NCI-H2107 treated with DMSO at 0.1 percent for 48 hours (cell line): ENCODE data around the gene DNTT.
"Not testable (repeated sequence)": the region's sequence is repeated elsewhere in the genome, so short reads cannot be mapped to it uniquely, and the experiment has no call there.

Experiments
- DNase-seq: peaks from one replicate; lab custom pipeline; 2025; ENCODE audit not compliant: unreplicated experiment; lab: John Stamatoyannopoulos, UW

Gene DNTT

DNA sequence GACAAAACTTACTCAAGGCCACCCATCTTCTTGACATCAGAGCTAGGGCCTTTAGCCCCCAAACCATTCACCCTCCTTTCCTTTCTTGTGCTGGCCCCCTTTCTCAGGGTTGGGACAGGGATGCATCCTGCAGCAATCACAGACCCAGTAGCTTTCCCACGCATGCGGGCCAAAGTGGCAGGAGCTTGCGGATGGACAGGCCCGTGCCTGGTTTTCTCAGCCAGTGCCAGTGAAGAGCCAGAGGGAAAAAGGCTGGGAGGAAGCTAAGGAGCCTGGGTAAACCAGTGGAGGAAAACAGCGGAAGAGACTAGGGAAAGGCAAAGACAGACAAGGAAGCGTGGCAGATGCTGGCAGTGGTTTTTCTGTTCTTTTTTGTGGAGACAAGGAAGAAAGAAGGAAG, 27.8 kb upstream of the DNTT start:
- no peak for DNase-seq

DNA sequence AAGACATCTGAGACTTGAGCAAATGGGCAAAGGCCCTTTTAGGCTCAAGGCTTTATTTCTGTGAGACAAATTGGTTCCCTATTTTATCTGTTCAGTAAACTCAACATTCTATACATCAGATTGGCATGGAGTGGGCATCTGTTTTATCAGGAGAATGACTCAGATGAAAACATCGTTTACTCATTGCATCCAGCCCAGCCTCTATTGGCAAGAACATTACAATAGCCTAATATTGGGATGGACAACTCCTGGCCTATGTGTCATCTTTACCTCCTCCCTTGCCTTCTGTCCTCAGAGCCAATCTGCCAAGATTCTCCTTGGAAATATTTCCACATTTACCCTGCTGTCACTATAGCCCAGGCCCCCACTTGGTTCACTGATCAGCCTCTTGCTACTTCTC, 27.4 kb upstream of the DNTT start:
- no peak for DNase-seq

DNA sequence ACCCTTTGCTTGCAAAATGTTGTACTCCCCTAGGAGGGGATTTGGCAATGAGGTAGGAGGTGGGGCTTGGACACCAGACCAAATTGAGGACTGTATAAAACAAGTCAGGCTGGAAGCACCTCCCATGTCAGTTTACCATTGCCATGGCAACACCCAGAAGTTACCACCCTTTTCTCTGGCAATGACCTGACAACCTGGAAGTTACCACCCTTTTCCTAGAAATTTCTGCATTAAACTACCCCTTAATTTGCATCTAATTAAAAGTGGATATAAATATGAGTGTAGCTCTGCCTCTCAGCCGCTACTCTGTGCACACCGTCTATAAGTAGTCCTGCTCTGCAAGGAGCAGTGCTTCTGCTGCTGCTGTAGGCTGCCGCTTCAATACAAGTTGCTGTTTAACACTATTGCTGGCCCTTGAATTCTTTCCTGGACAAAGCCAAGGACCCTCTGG, 25.0 kb upstream of the DNTT start:
- DNase-seq = no peak

DNA sequence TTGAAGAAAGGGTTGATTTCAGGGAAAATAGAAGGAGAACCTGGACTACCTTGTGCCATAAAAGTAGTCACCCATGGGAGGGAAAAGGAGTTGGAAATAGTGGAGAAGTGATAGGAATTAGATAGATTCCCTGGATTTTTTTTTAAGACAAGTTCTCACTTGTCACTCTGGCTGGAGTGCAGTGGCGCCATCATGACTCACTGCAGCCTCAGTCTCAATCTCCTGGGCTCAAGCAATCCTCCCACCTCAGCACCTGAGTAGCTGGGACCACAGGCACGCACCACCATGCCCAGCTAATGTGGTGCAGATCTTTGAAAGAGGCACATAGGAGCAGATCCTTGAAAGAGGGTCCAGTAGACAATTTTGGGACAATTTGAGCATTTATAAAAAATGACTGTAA, 23.4 kb upstream of the DNTT start:
- DNase-seq = no peak

DNA sequence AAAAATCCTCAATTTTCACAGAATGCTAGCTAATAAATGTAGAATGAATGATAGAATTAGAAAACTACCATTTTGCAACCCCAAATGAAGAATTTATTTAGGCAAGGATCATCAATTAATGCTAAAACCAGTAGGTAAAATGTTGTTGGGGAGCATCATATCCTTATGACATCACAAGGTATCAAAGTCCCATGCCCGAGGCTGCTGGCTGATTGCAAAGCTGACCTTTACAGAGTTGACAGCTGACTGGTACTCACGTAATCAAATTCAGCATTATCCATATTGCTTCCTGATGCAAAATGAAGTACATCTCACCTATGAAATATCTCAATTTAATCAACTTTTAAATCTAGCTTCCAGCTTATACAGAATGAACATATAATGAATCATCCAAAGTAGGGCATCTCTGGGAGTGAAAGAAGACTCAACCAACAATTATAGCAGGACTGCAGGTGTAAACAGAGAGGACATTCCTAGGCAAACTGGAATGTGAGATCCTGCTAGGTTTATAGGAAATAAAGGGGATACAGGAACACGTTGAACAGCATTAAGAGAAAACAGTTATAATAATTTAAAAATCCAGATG, 22.7 kb upstream of the DNTT start:
- no peak for DNase-seq

DNA sequence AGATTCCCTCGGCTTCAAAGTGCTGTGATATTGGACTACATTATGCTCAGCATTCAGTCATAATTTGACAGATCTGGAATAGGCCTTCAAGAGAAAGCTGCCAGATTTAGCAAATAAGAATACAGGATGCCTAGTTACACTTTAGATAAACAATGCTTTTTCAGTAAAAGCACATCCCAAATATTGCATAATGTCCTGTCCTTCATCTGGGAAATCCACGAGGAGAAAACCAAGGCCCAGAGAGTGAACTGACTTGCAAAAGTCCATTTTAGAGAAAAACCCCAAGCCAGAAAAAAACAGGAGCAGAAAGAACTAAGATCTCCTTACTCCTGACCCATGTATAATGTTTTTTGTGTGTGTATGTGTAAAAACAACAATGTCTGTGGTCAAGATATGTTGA, 20.9 kb upstream of the DNTT start:
- no peak for DNase-seq

DNA sequence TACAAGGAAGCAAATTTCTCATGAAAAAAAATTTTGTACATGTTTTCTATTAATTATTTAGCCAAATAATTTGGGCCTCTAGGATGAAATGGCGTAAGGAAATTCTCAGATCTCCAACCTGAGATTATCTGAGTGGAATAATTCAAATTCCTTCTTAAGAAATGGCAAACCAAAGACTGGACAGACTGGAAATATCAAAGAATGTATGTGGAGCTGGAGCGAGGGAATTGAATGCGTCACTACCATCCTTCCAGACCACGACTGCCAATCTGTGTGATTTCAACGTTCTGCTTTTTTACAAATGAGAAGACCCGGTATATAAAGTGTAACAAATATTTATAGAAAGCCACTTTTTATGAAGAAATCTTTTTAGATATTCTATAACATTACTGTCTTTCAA, 20.5 kb upstream of the DNTT start:
- no peak for DNase-seq

DNA sequence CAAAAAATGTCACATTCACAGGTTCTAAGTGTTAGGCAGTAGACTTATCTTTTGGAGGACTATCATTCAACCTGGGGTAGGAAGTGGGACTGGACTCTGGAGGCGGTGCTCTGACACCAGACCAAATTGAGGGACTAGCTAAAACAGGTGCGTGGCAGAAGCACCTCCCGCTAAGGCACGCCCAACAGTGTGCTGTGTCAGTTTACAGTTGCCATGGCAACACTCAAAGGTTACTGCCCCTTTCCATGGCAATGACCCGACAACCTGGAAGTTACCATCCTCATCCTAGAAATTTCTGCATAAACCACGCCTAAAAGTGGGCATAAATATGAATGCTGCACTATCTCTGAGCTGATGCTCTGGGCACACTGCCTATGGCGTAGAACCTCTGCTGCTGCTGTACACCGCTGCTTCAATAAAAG, 18.9 kb upstream of the DNTT start:
- no peak for DNase-seq

DNA sequence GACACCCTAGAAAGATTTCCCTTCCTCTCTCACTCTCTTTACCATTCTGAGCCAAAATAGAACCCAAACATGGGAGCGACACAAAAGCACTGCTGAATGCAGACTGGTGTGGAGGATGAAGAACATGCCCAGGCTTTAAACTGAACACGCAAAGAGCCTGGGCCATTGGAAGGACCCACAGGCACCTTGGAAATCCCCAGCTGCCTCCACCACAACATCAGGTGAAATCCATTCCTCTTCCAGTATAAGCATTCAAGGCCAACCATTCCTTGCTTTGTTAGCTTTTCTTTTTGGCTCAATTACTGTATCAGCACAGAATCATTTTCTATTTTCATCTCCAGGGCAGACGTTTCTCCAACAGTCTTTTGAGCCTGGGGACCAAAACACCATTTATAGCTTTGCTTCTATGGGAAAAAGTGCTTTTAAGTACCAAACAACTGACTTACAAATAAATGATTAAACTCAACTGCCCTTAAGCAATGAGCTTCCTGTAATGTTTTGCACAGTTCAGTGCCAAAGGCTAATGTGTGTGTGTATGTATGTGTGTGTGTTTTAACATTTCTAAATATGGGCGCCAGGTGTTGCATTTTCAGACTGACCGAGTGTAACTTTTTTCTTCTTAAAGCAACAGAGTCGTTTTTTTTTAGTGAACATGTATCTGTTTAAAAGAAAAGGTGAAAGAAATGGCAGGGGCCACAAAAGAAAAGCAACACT, 16.7 kb upstream of the DNTT start:
- peak; percentile 1 for DNase-seq

DNA sequence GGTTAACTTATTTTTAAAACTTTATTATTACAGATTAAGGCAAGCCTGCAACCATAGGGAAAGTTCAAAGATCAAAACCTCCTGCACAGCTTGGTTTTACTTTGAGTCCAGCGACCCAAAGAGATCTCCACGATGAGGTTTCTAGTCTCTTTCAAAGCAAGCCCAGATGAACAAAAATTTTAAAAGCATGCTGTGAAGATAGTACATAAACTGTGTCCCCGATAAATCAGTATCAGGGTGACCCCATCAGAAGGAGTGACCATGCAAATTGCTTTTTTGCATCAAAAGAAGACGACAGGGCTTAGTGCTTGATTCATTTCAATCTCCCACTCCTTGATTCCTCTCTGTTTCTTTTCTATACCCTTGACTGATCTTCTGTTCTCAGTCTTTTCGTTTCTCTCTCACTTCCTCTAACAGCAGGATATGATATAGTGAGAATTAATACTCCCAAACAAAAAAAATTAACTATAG, 16.0 kb upstream of the DNTT start:
- no peak for DNase-seq

DNA sequence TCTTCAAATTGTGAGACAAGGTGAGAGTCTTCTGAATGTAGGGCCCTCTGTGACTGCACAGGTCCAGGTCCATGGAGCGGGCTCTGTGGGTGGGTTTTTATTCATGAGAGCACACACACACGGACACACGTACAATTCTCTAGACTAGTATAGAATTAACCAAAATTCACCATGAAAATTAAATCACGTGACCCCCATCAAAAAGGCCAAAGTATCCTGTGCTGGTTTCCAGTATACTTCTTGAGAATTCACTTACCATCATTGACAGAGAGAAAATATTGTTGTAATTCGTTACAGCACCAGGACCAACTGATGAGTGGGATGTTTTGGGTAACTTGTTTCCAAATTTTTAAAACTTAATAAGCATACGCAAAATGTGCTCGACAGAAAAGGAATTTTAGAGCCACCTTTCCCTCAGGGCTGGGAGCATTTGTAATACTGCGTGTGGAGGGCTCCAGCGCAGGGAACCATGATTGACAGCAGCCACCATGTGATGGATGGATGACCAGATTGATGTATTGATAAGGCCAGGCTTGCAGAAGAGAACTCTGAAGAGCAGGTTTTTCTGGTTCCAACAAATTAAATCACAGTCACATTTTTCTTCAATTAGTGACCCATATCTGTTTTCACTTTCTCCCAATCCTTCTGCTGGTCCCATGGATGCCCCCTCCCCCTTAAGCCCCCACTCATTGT, 14.9 kb upstream of the DNTT start:
- DNase-seq = no peak

DNA sequence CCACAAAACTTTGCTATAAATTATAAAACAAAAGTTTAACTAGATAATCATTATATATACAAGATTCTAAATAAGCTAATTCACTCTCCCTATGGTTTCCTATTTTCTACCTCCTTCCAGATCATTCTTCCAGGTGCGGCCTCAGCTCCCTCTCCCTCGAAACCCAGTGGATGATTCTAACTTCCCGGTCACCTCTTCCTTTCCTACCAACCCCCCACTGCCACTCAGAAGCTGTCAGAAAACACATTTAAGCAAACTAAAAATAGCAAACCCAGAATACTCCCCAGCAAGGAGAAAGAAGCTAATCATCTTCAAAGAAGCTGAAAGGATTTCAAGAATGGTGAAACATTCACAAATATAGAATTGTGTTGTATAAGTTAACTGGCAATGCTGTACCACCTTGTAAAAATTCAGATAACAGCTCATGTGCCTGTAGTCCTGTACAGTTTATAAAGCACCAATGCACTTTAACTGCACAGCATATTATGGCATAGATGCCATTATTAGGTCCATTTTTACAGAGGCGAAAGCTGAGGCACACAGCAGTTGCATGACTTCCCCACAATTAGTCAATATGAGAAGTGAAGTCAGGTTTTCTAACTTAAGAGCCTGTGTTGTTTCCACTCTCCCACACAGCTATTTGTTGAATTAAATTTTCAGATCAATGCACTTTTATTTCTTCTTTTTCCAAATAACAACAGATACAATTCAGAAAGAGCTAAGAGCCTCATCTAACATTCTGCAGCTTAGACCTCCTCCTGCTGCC, 13.7 kb upstream of the DNTT start:
- DNase-seq = no peak

DNA sequence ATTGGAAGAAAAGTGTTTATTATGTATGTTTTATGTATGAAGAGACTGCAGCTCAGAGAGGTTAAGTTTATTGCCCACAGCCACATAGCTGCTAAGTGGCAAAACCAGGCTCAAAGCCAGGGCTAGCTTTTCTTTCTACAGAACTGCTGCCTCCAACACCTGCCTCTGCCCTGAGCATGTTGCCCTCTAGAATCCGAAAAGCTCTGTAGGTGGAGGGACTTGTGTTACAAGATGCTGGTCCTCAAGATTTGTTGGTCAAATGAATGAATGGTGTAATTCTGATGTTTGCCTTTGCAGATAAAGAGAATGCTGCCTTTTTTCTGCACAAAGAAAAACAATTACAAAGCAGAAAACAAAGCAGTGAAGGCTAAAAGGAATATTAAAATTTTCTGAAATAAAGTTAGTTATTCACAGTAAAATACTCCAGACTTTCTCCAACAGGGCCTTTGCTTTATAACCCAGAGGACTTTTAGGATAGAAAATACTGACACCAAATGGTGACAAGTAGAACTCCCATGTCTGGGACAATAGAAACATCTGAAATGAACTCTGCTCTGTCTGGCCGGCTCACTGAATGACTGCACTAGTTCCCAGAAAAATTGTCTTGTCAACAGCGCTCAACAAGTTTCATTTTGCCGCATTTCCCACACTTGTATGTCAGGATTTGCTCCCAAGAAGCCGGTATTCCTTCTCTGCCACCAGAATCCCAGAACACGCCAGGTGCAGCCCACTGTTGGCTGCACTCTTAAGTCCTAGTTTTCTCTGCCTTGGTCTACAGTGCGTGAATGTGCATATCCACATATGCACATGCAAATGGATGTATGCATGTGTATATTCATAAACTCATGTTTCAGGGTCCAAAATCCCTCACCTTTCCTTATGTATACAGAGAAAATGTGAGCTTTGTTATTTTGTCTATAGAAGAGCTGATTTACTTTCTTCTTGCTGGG, 11.0 kb upstream of the DNTT start:
- peak; percentile 11 for DNase-seq

DNA sequence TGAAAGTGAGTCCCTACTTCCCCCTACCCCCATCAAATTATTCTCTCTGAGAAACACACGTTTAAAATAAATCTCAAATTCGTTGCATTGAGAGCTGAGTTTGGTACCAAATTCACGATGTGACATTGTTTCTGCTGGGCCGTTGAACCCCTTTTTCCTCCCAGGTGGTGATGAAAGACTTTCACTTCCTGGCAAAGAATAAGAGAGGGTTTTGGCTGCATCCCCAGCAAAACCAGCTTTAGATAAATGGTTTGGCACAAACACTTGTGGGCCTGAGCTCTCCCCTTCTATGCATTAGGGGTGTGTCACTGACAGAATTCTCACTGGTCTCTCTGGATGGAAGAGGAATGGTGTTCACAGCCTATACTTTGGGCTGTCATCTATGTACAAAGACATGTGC, 8.8 kb upstream of the DNTT start:
- DNase-seq = no peak

DNA sequence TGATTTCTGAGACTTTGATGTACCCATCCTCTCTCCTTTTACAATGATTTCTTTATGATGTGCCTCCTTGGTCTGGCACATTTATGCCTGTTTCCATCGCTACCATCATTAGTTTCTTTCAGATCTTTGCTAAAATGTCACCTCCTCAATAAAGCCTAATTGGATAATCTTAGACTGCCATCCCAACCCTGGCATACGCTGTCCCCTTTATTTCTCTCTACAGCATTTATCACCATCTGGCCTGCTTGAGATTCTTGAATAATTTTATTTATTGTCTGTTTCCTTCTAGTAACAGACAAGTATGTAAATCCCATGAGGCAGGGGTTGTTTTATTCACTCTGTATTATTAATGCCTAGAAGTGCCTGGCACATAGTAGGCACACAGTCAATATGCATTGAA, 6.7 kb upstream of the DNTT start:
- DNase-seq = no peak

DNA sequence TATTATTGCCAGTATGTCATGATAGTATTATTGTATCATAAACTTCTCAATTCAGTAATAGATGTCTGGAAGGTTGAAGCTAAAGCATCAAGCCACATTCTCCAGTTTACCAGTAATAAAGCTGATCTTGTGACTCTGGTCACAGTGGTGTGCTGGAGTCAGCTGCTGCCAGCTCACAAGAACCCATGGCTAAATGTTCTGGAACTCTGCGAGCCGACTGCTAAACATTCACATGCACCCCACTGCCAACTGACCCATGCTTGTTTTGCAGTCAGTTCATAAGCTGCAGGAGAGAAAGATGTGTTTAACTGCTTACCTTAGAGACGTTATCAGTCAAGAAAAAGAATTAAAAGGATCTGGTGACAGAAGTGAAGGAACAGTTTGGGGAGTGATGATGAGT, 5.9 kb upstream of the DNTT start:
- no peak for DNase-seq

DNA sequence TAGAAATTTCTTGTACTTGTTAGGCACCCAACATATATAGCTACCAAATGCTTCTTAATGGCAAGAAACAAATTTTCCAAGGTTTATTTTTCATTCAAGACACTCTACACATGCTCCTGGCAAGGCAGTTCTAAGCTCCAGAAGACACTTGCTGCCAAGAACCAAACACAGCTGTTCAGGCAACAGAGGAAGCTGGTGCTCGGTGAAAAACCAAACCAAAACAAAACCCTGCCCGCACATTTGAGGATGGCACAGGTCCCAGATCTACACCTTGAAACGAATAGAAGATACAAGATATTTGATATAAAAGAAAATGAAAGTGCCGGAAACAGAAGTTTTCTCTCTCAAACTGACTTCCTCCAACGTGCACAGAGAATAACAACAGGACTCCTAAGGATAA, 4.9 kb upstream of the DNTT start:
- no peak for DNase-seq

DNA sequence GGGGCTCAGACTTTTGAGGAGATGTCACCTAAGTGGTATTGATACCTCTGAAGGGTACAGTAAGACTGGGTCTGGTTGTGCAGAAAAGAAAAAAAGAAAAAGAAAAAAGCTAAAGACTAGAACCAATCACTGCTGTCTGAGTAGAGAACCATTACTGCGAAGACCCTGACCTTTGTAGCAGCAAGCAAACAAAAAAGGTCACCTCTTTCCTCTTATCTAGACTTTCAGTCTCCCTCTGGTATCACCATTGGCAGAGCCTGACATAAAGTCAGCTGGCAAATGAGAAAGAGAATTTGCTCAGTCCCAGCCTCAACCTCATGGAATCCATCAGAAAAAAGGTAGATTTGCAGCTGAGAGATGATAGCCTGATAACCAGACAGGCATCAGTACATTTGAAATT, 2.6 kb upstream of the DNTT start:
- DNase-seq = no peak

DNA sequence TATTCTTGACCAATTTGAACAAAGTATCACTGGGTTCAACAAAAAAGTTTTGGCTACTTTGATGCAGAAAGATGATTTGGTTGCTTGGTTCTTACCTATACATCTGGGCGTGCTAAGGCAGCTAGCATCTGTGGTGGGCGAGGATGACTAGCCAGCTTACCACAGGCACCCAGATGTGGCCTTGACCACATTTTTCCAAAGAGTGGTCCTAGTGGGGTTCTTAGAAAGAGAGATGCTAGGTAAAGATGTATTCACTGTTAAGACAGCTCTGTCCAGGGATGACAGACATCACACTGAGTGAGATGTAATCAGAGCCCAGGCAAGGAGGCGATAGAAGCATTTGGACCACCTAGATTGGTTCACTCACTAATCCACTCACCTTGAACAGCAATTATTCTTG, 785 bp downstream of the DNTT start:
- no peak for DNase-seq

DNA sequence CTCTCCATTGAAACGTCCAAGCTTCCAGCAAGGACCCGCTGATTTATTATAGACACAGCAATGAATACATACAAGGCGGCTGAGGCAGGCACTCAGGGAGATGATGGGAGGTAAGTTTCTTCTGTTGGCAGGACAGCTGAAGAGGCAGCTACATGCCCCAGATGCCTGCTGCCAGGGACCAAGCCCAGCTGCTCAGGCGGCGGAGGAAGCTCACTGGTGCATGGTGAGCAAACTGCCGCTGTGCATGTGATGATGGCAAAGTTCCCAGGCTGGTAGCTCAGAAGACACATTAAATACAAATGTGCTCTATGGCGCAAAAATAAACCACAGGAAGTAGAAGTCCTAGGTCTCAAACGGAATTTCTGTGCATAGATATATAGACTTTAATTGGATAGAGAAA, 2.3 kb downstream of the DNTT start:
- peak; percentile 12 for DNase-seq

DNA sequence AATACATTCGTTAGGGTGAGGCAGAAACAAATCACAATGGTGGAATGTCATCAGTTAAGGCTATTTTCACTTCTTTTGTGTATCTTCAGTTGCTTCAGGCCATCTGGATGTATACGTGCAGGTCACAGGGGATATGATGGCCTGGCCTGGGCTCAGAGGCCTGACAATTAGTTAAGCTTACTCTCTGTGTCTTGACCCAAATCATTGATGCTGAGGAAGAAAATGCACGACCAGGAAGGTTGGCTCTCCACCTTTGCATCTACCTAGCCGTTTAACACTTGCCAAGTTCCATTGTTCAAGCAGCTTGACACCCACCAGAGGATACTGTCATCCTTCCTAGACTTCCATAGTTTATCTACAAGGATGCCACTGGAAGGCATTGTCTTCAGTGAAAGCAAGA, 4.6 kb downstream of the DNTT start:
- not testable (repeated sequence) for DNase-seq
